Non-pigmented ciliary epithelial cell (primary cell): ENCODE results near the gene CR1.
"Not testable (repeated sequence)": the region's sequence is repeated elsewhere in the genome, so short reads cannot be mapped to it uniquely, and the experiment has no call there.

ENCODE experiments used
- DNase-seq: peaks from one replicate; pipeline ENCODE4 v3.0.0-alpha.2; 2010; ENCODE audit warnings: low read depth

CR1 gene

GRCh38 chr1:207504438-207504837 is 8.5 kb downstream of the CR1 start:
- DNase-seq, result no peak

- no peak for DNase-seq
These were observed 14.5 kb downstream of the CR1 start for GRCh38 chr1:207510444-207510843.

GRCh38 chr1:207514890-207515289 is 18.9 kb downstream of the CR1 start:
- DNase-seq, result no peak

GRCh38 chr1:207516729-207517128 is 20.8 kb downstream of the CR1 start:
- DNase-seq, result no peak

GRCh38 chr1:207518608-207519236 is 22.8 kb downstream of the CR1 start:
- no peak for DNase-seq

GRCh38 chr1:207519505-207520399 is 23.8 kb downstream of the CR1 start:
- no peak for DNase-seq

GRCh38 chr1:207520400-207521345 is 24.7 kb downstream of the CR1 start:
- DNase-seq, result not testable (repeated sequence)

- DNase-seq, result not testable (repeated sequence)
These were observed 29.3 kb downstream of the CR1 start for GRCh38 chr1:207525239-207525638.

- DNase-seq, result not testable (repeated sequence)
These were observed 32.4 kb downstream of the CR1 start for GRCh38 chr1:207528401-207528800.

GRCh38 chr1:207536263-207536662 is 40.3 kb downstream of the CR1 start:
- DNase-seq, result not testable (repeated sequence)

GRCh38 chr1:207546677-207547357 is 50.9 kb downstream of the CR1 start:
- not testable (repeated sequence) for DNase-seq

- not testable (repeated sequence) for DNase-seq
These were observed 58.9 kb downstream of the CR1 start for GRCh38 chr1:207554823-207555222.

GRCh38 chr1:207565546-207566468 is 69.8 kb downstream of the CR1 start:
- DNase-seq, result no peak

- not testable (repeated sequence) for DNase-seq
These were observed 76.0 kb downstream of the CR1 start for GRCh38 chr1:207571926-207572325.

GRCh38 chr1:207573074-207573473 is 77.1 kb downstream of the CR1 start:
- DNase-seq, result not testable (repeated sequence)

- not testable (repeated sequence) for DNase-seq
These were observed 79.4 kb downstream of the CR1 start for GRCh38 chr1:207575381-207575780.

- DNase-seq, result no peak
These were observed 83.0 kb downstream of the CR1 start for GRCh38 chr1:207578796-207579435.

GRCh38 chr1:207579436-207579799 is 83.5 kb downstream of the CR1 start:
- peak; percentile 22 for DNase-seq

- no peak for DNase-seq
These were observed 85.7 kb downstream of the CR1 start for GRCh38 chr1:207581496-207582153.
